Adrenal gland (tissue), 12 donors: ENCODE measurements around the gene ALX4. TPM values are rescaled to one million over a fixed set of nuclear protein-coding genes. Genes with fewer than 3 reads are reported as not detected.

ENCODE experiments used
- DNase-seq, 7 donors: peaks; one replicate each; pipeline ENCODE4 v3.0.0-alpha.2; 2019 to 2020
- H3K27ac ChIP-seq, 5 donors: fragments of 200-600 bp; sonication (generic) in 4 of 5; 1 replicate in 3 of 5; 2 replicates in 2 of 5; pipeline versions ENCODE4 v1.5.1 to v1.8.0; 2016 to 2020; ENCODE audit warnings: mild to moderate bottlenecking in 1 of 5
- H3K27me3 ChIP-seq: fragments of 200-600 bp; 2 replicates; pipeline ENCODE4 v1.8.0; 2021
- H3K36me3 ChIP-seq, 2 donors: fragments of 200-600 bp; replicated peaks in 1 of 2; 1 replicate in 1 of 2; 2 replicates in 1 of 2; pipeline versions ENCODE4 v1.5.1 to v1.8.0; 2018 to 2022
- H3K4me1 ChIP-seq, 2 donors: fragments of 200-600 bp; replicated peaks in 1 of 2; 1 replicate in 1 of 2; 2 replicates in 1 of 2; pipeline versions ENCODE4 v1.5.1 to v1.8.0; 2018 to 2021
- H3K4me3 ChIP-seq, 4 donors: fragments of 200-600 bp; sonication (generic) in 3 of 4; one replicate each; pipeline ENCODE4 v1.5.1; 2016 to 2018
- H3K9me3 ChIP-seq, 3 donors: fragments of 200-600 bp; sonication (generic) in 1 of 3; replicated peaks in 1 of 3; 1 replicate in 2 of 3; 2 replicates in 1 of 3; pipeline versions ENCODE4 v1.5.1 to v1.8.0; 2016 to 2021
- POLR2A ChIP-seq, 2 donors: fragments of 450-650 bp; IDR thresholded peaks; one replicate each; pipeline ENCODE4 v1.6.1; 2017; ENCODE audit warnings: antibody characterized with exemption in 2 of 2, mild to moderate bottlenecking in 2 of 2, moderate library complexity in 1 of 2
- WGBS, 4 donors: extraction: QIAGEN DNeasy Blood & Tissue Kit in 2 of 4; methylation state at CpG; one replicate each; pipeline versions ENCODE4 v1.1.5 to v1.1.7; 2013 to 2017; 5-methylcytosine and 5-hydroxymethylcytosine counted together
- intact Hi-C, 2 donors: fragments of 100-400 bp; cut with DNase I; formaldehyde crosslinking; loops; one replicate each; pipeline versions ENCODE4 v1.14.1 to v1.15.0; 2022 to 2023
- polyA plus RNA-seq, 3 donors: library from polyadenylated mRNA; stranded (reverse); fragments of 200-250 nt in 2 of 3; fragments of 350-450 nt in 1 of 3; fragmentation: Illumina TruSeq in 1 of 3; extraction: RNeasy Lipid Tissue Mini Kit (QIAGEN cat#74804) in 1 of 3; gene quantifications; one replicate each; pipeline ENCODE4 v1.2.3, GENCODE V29; 2013 to 2014
- total RNA-seq, 9 donors: library from RNA; depleted of rRNA in 4 of 9; stranded (reverse); fragments of >200 nt in 4 of 9; fragments of 120-200 nt in 1 of 9; fragmentation: NEBNext Ultra II Directional in 1 of 9; extraction: Animal tissue kit (Norgen Biotek cat#: 25700) in 1 of 9; gene quantifications; one replicate each; pipeline versions ENCODE4 v1.1.0 to v1.2.4, GENCODE V29; 2013 to 2023
- TF ChIP-seq, protein P1 (sequence below), 6 experiments: fragments of 450-650 bp in 4 of 6; fragments of 200-600 bp in 2 of 6; sonication (generic) in 1 of 6; IDR thresholded peaks; 1 replicate in 5 of 6; 2 replicates in 1 of 6; pipeline versions ENCODE4 v1.5.1 to v1.8.0; 2016 to 2021; ENCODE audit warnings: antibody characterized with exemption in 6 of 6, mild to moderate bottlenecking in 2 of 6, moderate library complexity in 1 of 6
- donor health status: healthy with polysubstance abuse.
- donor health status: Bipolar disorder and iron deficiency.
- donor health status: DM: yes; HTN: yes; CAD: no.
- donor health status: DM: no; HTN: no; CAD: no.
- donor health status: DM: no; HTN: no; CAD: no.
- donor health status: DM: yes; HTN: yes; CAD: no.

The ALX4 gene
- total and polyA plus RNA-seq, 12 donors: 0.03 to 0.06 TPM; not detected in 10

DNA sequence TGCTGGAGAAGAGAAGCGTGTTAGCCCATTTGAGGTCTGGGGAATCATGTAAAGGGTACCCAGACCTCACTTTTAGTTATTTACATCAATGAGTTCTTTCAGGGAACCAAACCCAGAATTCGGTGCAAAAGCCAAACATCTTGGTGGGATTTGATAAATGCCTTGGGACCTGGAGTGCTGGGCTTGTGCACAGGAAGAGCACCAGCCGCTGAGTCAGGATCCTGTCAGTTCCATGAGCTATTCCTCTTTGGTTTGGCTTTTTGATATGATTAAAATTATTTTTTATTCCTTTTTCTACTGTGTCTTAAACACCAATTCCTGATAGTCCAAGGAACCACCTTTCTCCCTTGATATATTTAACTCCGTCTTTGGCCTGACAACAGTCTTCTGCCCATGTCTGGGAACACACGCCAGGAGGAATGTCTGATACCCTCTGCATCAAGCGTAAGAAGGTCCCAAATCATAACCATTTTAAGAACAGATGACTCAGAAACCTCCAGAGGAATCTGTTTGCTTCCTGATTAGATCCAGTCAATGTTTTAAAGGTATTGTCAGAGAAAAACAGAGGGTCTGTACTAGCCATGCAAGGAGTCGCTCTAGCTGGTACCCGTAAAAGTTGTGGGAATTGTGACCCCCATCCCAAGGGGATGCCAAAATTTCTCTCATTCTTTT, 65.2 kb downstream of the ALX4 start:
- WGBS, 4 donors: 92 to 97% (median 96%) methylated on average over 8 of the region's 8 CpGs
- intact Hi-C loops: no loop called here
- no peak for DNase-seq
- Histone ChIP-seq H3K9me3 (no peaks in the 10 kb centered on the region), H3K27me3 (no peaks in the 10 kb centered on the region), H3K4me1 (no peaks in the 10 kb centered on the region), H3K27ac (no peak overlapping the region), H3K4me3 (no peak overlapping the region), H3K36me3 (no peaks in the 10 kb centered on the region)
- TF ChIP-seq POLR2A (IDR thresholded peaks at IDR 0.05): no peak
- TF ChIP-seq, protein P1, sequence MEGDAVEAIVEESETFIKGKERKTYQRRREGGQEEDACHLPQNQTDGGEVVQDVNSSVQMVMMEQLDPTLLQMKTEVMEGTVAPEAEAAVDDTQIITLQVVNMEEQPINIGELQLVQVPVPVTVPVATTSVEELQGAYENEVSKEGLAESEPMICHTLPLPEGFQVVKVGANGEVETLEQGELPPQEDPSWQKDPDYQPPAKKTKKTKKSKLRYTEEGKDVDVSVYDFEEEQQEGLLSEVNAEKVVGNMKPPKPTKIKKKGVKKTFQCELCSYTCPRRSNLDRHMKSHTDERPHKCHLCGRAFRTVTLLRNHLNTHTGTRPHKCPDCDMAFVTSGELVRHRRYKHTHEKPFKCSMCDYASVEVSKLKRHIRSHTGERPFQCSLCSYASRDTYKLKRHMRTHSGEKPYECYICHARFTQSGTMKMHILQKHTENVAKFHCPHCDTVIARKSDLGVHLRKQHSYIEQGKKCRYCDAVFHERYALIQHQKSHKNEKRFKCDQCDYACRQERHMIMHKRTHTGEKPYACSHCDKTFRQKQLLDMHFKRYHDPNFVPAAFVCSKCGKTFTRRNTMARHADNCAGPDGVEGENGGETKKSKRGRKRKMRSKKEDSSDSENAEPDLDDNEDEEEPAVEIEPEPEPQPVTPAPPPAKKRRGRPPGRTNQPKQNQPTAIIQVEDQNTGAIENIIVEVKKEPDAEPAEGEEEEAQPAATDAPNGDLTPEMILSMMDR (IDR thresholded peaks at IDR 0.05): no peak

DNA sequence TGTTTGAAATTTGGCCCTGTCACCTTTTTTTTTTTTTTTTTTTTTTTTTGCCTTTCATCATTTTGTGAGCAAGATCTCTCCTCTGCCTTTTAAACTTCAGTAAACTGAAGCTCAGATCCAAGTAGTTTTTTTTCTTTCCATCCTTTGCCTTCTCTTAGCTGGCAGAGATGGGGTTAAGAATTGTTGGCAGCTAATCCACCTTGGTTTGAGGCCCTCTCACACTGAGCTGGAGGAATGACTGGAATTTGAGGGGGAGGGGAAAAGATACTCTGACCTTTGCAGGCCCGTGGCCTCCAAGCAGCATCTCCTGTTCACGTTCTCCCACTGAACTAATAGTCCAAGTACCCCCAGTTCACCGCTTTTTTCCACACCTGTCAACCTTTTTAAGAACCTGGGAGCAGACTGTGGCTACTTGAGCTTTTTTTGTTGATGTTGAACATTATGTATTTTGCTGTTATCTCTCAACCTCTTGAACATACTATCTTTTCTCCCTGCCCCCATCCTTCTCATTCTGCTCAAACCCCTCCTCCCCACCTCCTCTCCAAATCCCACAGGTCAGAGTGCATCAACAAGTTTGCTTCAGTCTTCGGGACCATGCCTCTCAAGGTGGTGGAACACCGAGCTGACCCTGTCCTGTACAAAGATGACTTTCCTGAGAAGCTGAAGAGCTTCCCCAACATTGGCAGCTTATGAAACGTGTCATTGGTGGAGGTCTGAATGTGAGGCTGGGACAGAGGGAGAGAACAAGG, 66.2 kb downstream of the ALX4 start:
- H3K36me3 ChIP-seq: no peaks in the 10 kb centered on the region
- H3K9me3 ChIP-seq: no peaks in the 10 kb centered on the region
- intact Hi-C loops: no loop called here
- H3K27ac ChIP-seq: no peak overlapping the region
- no peaks in the 10 kb centered on the region for H3K4me1 ChIP-seq
- H3K27me3 ChIP-seq: no peaks in the 10 kb centered on the region
- WGBS, 4 donors: 61 to 73% (median 65%) methylated on average over 6 of the region's 6 CpGs
- DNase-seq: peak in 3 of 7 donors; percentile 13 to 41 (median 39)
- H3K4me3 ChIP-seq: no peak overlapping the region
- TF ChIP-seq, protein P1 (IDR thresholded peaks at IDR 0.05): no peak
- TF ChIP-seq POLR2A (IDR thresholded peaks at IDR 0.05): no peak

DNA sequence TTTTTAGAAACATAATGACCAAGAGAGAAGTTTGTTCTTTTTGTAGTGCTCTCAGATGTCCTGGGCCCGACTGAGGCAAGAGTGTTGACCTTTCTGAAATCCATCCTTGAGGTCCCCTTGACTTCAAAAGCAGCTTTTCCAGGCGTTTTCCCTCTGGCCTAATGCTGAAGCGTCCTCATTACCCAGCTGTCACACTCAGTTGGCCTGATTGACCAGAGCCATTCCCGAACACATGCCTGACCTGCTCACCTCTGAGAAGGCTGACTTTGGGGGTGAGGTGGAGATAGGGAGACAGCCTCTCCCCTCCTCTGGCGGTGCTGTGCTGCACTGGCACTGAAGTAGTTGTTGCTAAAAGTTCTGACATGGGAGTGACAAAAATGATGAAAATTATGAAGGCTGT, 66.9 kb downstream of the ALX4 start:
- WGBS, 4 donors: 79 to 83% (median 81%) methylated on average over 5 of the region's 5 CpGs
- Histone ChIP-seq H3K9me3 (no peaks in the 10 kb centered on the region), H3K27ac (no peak overlapping the region), H3K4me1 (no peaks in the 10 kb centered on the region), H3K36me3 (no peaks in the 10 kb centered on the region), H3K4me3 (no peak overlapping the region), H3K27me3 (no peaks in the 10 kb centered on the region)
- TF ChIP-seq, protein P1 (IDR thresholded peaks at IDR 0.05): no peak
- no peak for TF ChIP-seq POLR2A (IDR thresholded peaks at IDR 0.05)
- no peak for DNase-seq
- intact Hi-C loops: no loop called here

DNA sequence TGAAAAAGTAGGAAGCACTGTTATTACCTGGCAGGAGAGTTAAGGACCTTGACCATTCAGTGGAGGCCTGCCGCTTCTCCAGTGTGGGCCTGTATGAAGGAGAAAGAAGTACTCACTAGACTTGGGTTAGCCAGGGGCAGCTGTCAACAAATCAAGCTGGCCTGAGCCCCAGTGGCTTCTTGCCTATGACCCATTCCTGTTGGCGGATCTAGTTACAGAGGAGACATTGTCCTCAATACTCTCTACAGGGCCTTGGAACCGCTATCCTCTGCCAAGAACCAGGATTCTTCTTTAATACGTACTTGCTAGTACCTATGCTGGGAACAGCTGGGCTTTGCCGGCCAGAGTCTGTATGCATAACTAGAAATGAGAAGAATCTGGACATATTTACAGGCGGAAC, 68.1 kb downstream of the ALX4 start:
- Histone ChIP-seq H3K4me1 (no peaks in the 10 kb centered on the region), H3K36me3 (no peaks in the 10 kb centered on the region), H3K27me3 (no peaks in the 10 kb centered on the region), H3K4me3 (no peak overlapping the region), H3K27ac (no peak overlapping the region), H3K9me3 (no peaks in the 10 kb centered on the region)
- 89 to 99% (median 96%) methylated on average over 6 of the region's 6 CpGs for WGBS, 4 donors
- intact Hi-C loops: no loop called here
- no peak for DNase-seq
- no peak for TF ChIP-seq POLR2A (IDR thresholded peaks at IDR 0.05)
- TF ChIP-seq, protein P1 (IDR thresholded peaks at IDR 0.05): no peak
